Measurements from ENCODE around the gene GDE1.

GRCh38 chr16:19524616-19525384 is 2.9 kb upstream of the GDE1 start:
- TF ChIP-seq, protein P1, sequence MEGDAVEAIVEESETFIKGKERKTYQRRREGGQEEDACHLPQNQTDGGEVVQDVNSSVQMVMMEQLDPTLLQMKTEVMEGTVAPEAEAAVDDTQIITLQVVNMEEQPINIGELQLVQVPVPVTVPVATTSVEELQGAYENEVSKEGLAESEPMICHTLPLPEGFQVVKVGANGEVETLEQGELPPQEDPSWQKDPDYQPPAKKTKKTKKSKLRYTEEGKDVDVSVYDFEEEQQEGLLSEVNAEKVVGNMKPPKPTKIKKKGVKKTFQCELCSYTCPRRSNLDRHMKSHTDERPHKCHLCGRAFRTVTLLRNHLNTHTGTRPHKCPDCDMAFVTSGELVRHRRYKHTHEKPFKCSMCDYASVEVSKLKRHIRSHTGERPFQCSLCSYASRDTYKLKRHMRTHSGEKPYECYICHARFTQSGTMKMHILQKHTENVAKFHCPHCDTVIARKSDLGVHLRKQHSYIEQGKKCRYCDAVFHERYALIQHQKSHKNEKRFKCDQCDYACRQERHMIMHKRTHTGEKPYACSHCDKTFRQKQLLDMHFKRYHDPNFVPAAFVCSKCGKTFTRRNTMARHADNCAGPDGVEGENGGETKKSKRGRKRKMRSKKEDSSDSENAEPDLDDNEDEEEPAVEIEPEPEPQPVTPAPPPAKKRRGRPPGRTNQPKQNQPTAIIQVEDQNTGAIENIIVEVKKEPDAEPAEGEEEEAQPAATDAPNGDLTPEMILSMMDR (IDR thresholded peaks at IDR 0.05), result no peak
- no peak for TF ChIP-seq POLR2A (IDR thresholded peaks at IDR 0.05)

All from prostate gland (tissue), 2 donors.